Measurements from ENCODE around the gene STX3. TPM values are rescaled to one million over a fixed set of nuclear protein-coding genes. Genes with fewer than 3 reads are reported as not detected.
"Not testable (repeated sequence)": the region's sequence is repeated elsewhere in the genome, so short reads cannot be mapped to it uniquely, and the experiment has no call there.

The STX3 gene
- total RNA-seq, 1 donor from 2014 or later = 14.5 TPM

GRCh38 chr11:59783632-59784090 is 28.5 kb downstream of the STX3 start:
- H3K4me3 Mint-ChIP-seq = no peak overlapping the region

GRCh38 chr11:59784441-59784840 is 29.3 kb downstream of the STX3 start:
- H3K27ac Mint-ChIP-seq; H3K9me3 Mint-ChIP-seq; H3K4me3 Mint-ChIP-seq; CTCF ChIA-PET; intact Hi-C loops (cut with micrococcal nuclease); DNase-seq; ATAC-seq (ENCODE audit: low read depth); H3K4me1 Mint-ChIP-seq; H3K27me3 Mint-ChIP-seq: not testable (repeated sequence)
- H3K36me3 Mint-ChIP-seq (ENCODE audit: low read depth) = peaks cover 30% of the 10 kb centered on the region
- POLR2A ChIA-PET = interaction anchor here (0.6 kb wide), 1 partner anchor 12 kb away, joined by 3 read pairs; no protein-coding TSS in a partner anchor

More at GRCh38 chr11:59783632-59784090, 28.5 kb downstream of the STX3 start:
- ChIA-PET CTCF (no interaction called here), POLR2A (no interaction called here)
- H3K27me3 Mint-ChIP-seq = no peaks in the 10 kb centered on the region
- no peak overlapping the region for H3K27ac Mint-ChIP-seq
- H3K9me3 Mint-ChIP-seq = no peaks in the 10 kb centered on the region
- H3K4me1 Mint-ChIP-seq = peaks cover 4% of the 10 kb centered on the region
- intact Hi-C loops (cut with micrococcal nuclease) = no loop called here
- ATAC-seq (ENCODE audit: low read depth) = no peak
- TF ChIP-seq CTCF (IDR thresholded peaks at IDR 0.05) = no peak
- DNase-seq = no peak
- H3K36me3 Mint-ChIP-seq (ENCODE audit: low read depth) = peaks cover 23% of the 10 kb centered on the region

GRCh38 chr11:59785818-59786217 is 30.6 kb downstream of the STX3 start:
- CTCF ChIA-PET = no interaction called here
- no peak for TF ChIP-seq CTCF (IDR thresholded peaks at IDR 0.05)
- H3K4me1 Mint-ChIP-seq = peaks cover 4% of the 10 kb centered on the region
- H3K27ac Mint-ChIP-seq = no peak overlapping the region
- peaks cover 36% of the 10 kb centered on the region for H3K36me3 Mint-ChIP-seq (ENCODE audit: low read depth)
- H3K27me3 Mint-ChIP-seq = no peaks in the 10 kb centered on the region
- no peak overlapping the region for H3K4me3 Mint-ChIP-seq
- DNase-seq (no peak), ATAC-seq (ENCODE audit: low read depth) (no peak)
- POLR2A ChIA-PET = interaction anchor here (0.6 kb wide), 1 partner anchor 13 kb away, joined by 3 read pairs; no protein-coding TSS in a partner anchor
- intact Hi-C loops (cut with micrococcal nuclease) = no loop called here
- H3K9me3 Mint-ChIP-seq = no peaks in the 10 kb centered on the region

- ChIA-PET CTCF (no interaction called here), POLR2A (no interaction called here)
- Mint-ChIP-seq H3K4me3 (no peak overlapping the region), H3K9me3 (no peaks in the 10 kb centered on the region), H3K27ac (no peak overlapping the region), H3K4me1 (peaks cover 4% of the 10 kb centered on the region), H3K36me3 (ENCODE audit: low read depth) (peaks cover 44% of the 10 kb centered on the region), H3K27me3 (no peaks in the 10 kb centered on the region)
- no peak for TF ChIP-seq CTCF (IDR thresholded peaks at IDR 0.05)
- intact Hi-C loops (cut with micrococcal nuclease) = no loop called here
- ATAC-seq (ENCODE audit: low read depth) (no peak), DNase-seq (no peak)
Measured at GRCh38 chr11:59787255-59787588, 32.0 kb downstream of the STX3 start.

GRCh38 chr11:59787816-59788215 is 32.6 kb downstream of the STX3 start:
- DNase-seq (no peak), ATAC-seq (ENCODE audit: low read depth) (no peak)
- no peak for TF ChIP-seq CTCF (IDR thresholded peaks at IDR 0.05)
- Mint-ChIP-seq H3K9me3 (no peaks in the 10 kb centered on the region), H3K4me1 (peaks cover 4% of the 10 kb centered on the region), H3K27me3 (no peaks in the 10 kb centered on the region), H3K27ac (no peak overlapping the region), H3K4me3 (no peak overlapping the region), H3K36me3 (ENCODE audit: low read depth) (peaks cover 50% of the 10 kb centered on the region)
- ChIA-PET CTCF (no interaction called here), POLR2A (no interaction called here)
- intact Hi-C loops (cut with micrococcal nuclease) = no loop called here

- POLR2A ChIA-PET = no interaction called here
- intact Hi-C loops (cut with micrococcal nuclease) = no loop called here
- no peak for TF ChIP-seq CTCF (IDR thresholded peaks at IDR 0.05)
- Mint-ChIP-seq H3K9me3 (no peaks in the 10 kb centered on the region), H3K4me1 (peaks cover 2% of the 10 kb centered on the region), H3K27ac (no peak overlapping the region), H3K27me3 (no peaks in the 10 kb centered on the region), H3K4me3 (no peak overlapping the region), H3K36me3 (ENCODE audit: low read depth) (peaks cover 72% of the 10 kb centered on the region)
- no peak for DNase-seq
- no peak for ATAC-seq (ENCODE audit: low read depth)
- CTCF ChIA-PET = no interaction called here
Measured at GRCh38 chr11:59791639-59792038, 36.5 kb downstream of the STX3 start.
